ENCODE data around the gene VSIR. TPM values are rescaled to one million over a fixed set of nuclear protein-coding genes. Genes with fewer than 3 reads are reported as not detected.

The VSIR gene
- total and polyA plus RNA-seq, 9 of the 15 experiments (the other 6 are each of a cell fraction or from before 2014, with no cell fraction given): 0.14 to 20.5 (median 9.3) TPM

- TF ChIP-seq ETS2 (tag; IDR thresholded peaks at IDR 0.05; ENCODE audit: borderline replicate concordance, poor library complexity, severe bottlenecking) (peak; percentile 73), HDAC6 (IDR thresholded peaks at IDR 0.05; ENCODE audit: low read depth, low read length) (no peak), FOXJ2 (tag; IDR thresholded peaks at IDR 0.05) (peak; percentile 86), PRMT5 (CRISPR knock-in tag; IDR thresholded peaks at IDR 0.05) (no peak), ZEB2 (IDR thresholded peaks at IDR 0.05) (peak; percentile 77; the same call in 1 of the 2 replicates), ZNF507 (tag; conservative IDR thresholded peaks at IDR 0.05) (no peak), DEAF1 (CRISPR knock-in tag; IDR thresholded peaks at IDR 0.05) (peak; percentile 58), HDAC3 (IDR thresholded peaks at IDR 0.05; ENCODE audit: borderline replicate concordance, partially characterized antibody) (no peak), ZNF644 (tag; IDR thresholded peaks at IDR 0.05; ENCODE audit: low read depth) (peak; percentile 49; the same call in 1 of the 2 replicates), ZNF174 (CRISPR knock-in tag; IDR thresholded peaks at IDR 0.05) (no peak), ZFP91 (CRISPR knock-in tag; IDR thresholded peaks at IDR 0.05) (0 out of 2 replicates have a peak, but pooled peaks have one; percentile 31), EZH2 (IDR thresholded peaks at IDR 0.05; ENCODE audit: borderline replicate concordance, low read depth, low read length) (no peak), RBM34 (IDR thresholded peaks at IDR 0.05; ENCODE audit: borderline replicate concordance, insufficient read depth, low read length) (no peak)
- TF ChIP-seq, protein P1, sequence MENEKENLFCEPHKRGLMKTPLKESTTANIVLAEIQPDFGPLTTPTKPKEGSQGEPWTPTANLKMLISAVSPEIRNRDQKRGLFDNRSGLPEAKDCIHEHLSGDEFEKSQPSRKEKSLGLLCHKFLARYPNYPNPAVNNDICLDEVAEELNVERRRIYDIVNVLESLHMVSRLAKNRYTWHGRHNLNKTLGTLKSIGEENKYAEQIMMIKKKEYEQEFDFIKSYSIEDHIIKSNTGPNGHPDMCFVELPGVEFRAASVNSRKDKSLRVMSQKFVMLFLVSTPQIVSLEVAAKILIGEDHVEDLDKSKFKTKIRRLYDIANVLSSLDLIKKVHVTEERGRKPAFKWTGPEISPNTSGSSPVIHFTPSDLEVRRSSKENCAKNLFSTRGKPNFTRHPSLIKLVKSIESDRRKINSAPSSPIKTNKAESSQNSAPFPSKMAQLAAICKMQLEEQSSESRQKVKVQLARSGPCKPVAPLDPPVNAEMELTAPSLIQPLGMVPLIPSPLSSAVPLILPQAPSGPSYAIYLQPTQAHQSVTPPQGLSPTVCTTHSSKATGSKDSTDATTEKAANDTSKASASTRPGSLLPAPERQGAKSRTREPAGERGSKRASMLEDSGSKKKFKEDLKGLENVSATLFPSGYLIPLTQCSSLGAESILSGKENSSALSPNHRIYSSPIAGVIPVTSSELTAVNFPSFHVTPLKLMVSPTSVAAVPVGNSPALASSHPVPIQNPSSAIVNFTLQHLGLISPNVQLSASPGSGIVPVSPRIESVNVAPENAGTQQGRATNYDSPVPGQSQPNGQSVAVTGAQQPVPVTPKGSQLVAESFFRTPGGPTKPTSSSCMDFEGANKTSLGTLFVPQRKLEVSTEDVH (IDR thresholded peaks at IDR 0.05; ENCODE audit: low read depth, partially characterized antibody): peak; percentile 44
- TF ChIP-seq, protein P2, sequence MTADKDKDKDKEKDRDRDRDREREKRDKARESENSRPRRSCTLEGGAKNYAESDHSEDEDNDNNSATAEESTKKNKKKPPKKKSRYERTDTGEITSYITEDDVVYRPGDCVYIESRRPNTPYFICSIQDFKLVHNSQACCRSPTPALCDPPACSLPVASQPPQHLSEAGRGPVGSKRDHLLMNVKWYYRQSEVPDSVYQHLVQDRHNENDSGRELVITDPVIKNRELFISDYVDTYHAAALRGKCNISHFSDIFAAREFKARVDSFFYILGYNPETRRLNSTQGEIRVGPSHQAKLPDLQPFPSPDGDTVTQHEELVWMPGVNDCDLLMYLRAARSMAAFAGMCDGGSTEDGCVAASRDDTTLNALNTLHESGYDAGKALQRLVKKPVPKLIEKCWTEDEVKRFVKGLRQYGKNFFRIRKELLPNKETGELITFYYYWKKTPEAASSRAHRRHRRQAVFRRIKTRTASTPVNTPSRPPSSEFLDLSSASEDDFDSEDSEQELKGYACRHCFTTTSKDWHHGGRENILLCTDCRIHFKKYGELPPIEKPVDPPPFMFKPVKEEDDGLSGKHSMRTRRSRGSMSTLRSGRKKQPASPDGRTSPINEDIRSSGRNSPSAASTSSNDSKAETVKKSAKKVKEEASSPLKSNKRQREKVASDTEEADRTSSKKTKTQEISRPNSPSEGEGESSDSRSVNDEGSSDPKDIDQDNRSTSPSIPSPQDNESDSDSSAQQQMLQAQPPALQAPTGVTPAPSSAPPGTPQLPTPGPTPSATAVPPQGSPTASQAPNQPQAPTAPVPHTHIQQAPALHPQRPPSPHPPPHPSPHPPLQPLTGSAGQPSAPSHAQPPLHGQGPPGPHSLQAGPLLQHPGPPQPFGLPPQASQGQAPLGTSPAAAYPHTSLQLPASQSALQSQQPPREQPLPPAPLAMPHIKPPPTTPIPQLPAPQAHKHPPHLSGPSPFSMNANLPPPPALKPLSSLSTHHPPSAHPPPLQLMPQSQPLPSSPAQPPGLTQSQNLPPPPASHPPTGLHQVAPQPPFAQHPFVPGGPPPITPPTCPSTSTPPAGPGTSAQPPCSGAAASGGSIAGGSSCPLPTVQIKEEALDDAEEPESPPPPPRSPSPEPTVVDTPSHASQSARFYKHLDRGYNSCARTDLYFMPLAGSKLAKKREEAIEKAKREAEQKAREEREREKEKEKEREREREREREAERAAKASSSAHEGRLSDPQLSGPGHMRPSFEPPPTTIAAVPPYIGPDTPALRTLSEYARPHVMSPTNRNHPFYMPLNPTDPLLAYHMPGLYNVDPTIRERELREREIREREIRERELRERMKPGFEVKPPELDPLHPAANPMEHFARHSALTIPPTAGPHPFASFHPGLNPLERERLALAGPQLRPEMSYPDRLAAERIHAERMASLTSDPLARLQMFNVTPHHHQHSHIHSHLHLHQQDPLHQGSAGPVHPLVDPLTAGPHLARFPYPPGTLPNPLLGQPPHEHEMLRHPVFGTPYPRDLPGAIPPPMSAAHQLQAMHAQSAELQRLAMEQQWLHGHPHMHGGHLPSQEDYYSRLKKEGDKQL (CRISPR knock-in tag; IDR thresholded peaks at IDR 0.05; ENCODE audit: borderline replicate concordance): no peak
These were observed 20.0 kb downstream of the VSIR start (continued) for GRCh38 chr10:71753091-71753959.
